Measurements from ENCODE around the gene ADORA2A. TPM values are rescaled to one million over a fixed set of nuclear protein-coding genes. Genes with fewer than 3 reads are reported as not detected.
A peak's percentile ranks its signal among the peaks of the same experiment; 100 is the strongest.

ADORA2A gene
- total RNA-seq, 1 experiment from 2014 or later: 3.5 TPM

GRCh38 chr22:24422102-24422665 is 5.2 kb upstream of the ADORA2A start:
- no peak overlapping the region for H3K9ac ChIP-seq (ENCODE audit: extremely low read depth, insufficient read length, low read length)
- no peak overlapping the region for H3K27ac ChIP-seq (ENCODE audit: insufficient read length, low read depth, low read length)
- H3K27ac Mint-ChIP-seq: peak overlapping the region in 1 of 3 experiments; percentile 62; a peak in 1 of 7 replicates
- H4K5ac ChIP-seq (ENCODE audit: insufficient read length, low read depth, low read length): no peak overlapping the region
- WGBS (ENCODE audit: extremely low coverage, insufficient read length, low lambda C conversion rate): no CpG with 5 or more reads among the region's 5 CpGs
- no peak overlapping the region for H3K56ac ChIP-seq (ENCODE audit: insufficient read length, low read depth, low read length)
- peaks cover 16 to 25% of the 10 kb centered on the region in 2 experiments for H3K4me1 Mint-ChIP-seq
- H3K9me3 Mint-ChIP-seq: no peaks in the 10 kb centered on the region; a peak in 1 of 5 replicates
- H2BK20ac ChIP-seq (ENCODE audit: low read depth, low read length, poor library complexity, severe bottlenecking): no peak overlapping the region
- H2AK5ac ChIP-seq (ENCODE audit: insufficient read length, low read length): no peak overlapping the region
- no peak overlapping the region for H2BK120ac ChIP-seq (ENCODE audit: low read depth, low read length, poor library complexity, severe bottlenecking)
- H3K79me1 ChIP-seq (ENCODE audit: insufficient read depth, low read depth, low read length, poor library complexity, severe bottlenecking): no peaks in the 10 kb centered on the region
- no peak overlapping the region for H3K18ac ChIP-seq (ENCODE audit: insufficient read length, low read depth, low read length)
- no peak overlapping the region for H3K4me2 ChIP-seq (ENCODE audit: insufficient read depth, insufficient read length, low read length)
- TF ChIP-seq CTCF (conservative IDR thresholded peaks at IDR 0.05): no peak
- H4K20me1 ChIP-seq (ENCODE audit: control insufficient read depth, insufficient read depth, insufficient read length): no peaks in the 10 kb centered on the region
- peaks cover 34% of the 10 kb centered on the region for H3K27me3 Mint-ChIP-seq (ENCODE audit: low read depth)
- H3K14ac ChIP-seq (ENCODE audit: insufficient read depth, low read length): no peak overlapping the region
- no peaks in the 10 kb centered on the region for H3K9me3 ChIP-seq (ENCODE audit: control insufficient read depth, low read depth, low read length)
- H3K27me3 ChIP-seq (ENCODE audit: insufficient read depth, low read length): no peaks in the 10 kb centered on the region; the same call in 1 of the 2 replicates
- no peak overlapping the region for H2AFZ ChIP-seq (ENCODE audit: low read length)
- H4K8ac ChIP-seq (replicated peaks; ENCODE audit: insufficient read length, low read depth, low read length): no peak overlapping the region
- no peak overlapping the region for H2BK5ac ChIP-seq (ENCODE audit: insufficient read length, low read length)
- H3T11ph ChIP-seq (ENCODE audit: low read length): no peak overlapping the region
- no peak overlapping the region for H2BK15ac ChIP-seq (ENCODE audit: low read depth, low read length)
- no peak overlapping the region for H3K4ac ChIP-seq (ENCODE audit: low read depth, low read length)
- peak overlapping the region; percentile 42 to 70; a peak in 4 of 5 replicates for H3K4me3 Mint-ChIP-seq
- H3K23me2 ChIP-seq (ENCODE audit: insufficient read length, low read depth, low read length, poor library complexity, severe bottlenecking): peaks cover 7% of the 10 kb centered on the region
- no peaks in the 10 kb centered on the region for H3K79me2 ChIP-seq (ENCODE audit: insufficient read depth, low read length)
- H4K91ac ChIP-seq (ENCODE audit: insufficient read length, low read depth, low read length): no peak overlapping the region
- H3K4me1 ChIP-seq (ENCODE audit: insufficient read depth, low read length): no peaks in the 10 kb centered on the region; the same call in 1 of the 2 replicates
- no peaks in the 10 kb centered on the region; a peak in 1 of 7 replicates for H3K36me3 Mint-ChIP-seq (ENCODE audit: insufficient read depth in 1 of 3, low read depth in 3 of 3)
- H2BK12ac ChIP-seq (ENCODE audit: insufficient read length, low read depth, low read length): no peak overlapping the region
- H3K23ac ChIP-seq (ENCODE audit: insufficient read length, low read depth, low read length): no peak overlapping the region
- no peak for DNase-seq

Measured in H9 (cell line).